Measurements from ENCODE around the gene TSHZ1.

The TSHZ1 gene

GRCh38 chr18:75276818-75277609 lies 66.4 kb downstream of the TSHZ1 start:
- DNase-seq, result no peak

- DNase-seq, result no peak
These were observed 67.0 kb downstream of the TSHZ1 start for GRCh38 chr18:75277610-75277928.

- DNase-seq, result no peak
These were observed 68.8 kb downstream of the TSHZ1 start for GRCh38 chr18:75279381-75279780.

- no peak for DNase-seq
These were observed 70.1 kb downstream of the TSHZ1 start for GRCh38 chr18:75280427-75281280.

GRCh38 chr18:75282746-75283145 lies 72.1 kb downstream of the TSHZ1 start:
- no peak for DNase-seq

GRCh38 chr18:75283731-75284130 lies 73.1 kb downstream of the TSHZ1 start:
- no peak for DNase-seq

- DNase-seq, result no peak
These were observed 74.0 kb downstream of the TSHZ1 start for GRCh38 chr18:75284566-75284965.

- DNase-seq, result no peak
These were observed 75.3 kb downstream of the TSHZ1 start for GRCh38 chr18:75285876-75286275.

GRCh38 chr18:75287006-75287405 lies 76.4 kb downstream of the TSHZ1 start:
- no peak for DNase-seq

GRCh38 chr18:75287700-75288099 lies 77.1 kb downstream of the TSHZ1 start:
- DNase-seq, result no peak

GRCh38 chr18:75289761-75290160 lies 79.2 kb downstream of the TSHZ1 start:
- DNase-seq, result no peak

GRCh38 chr18:75290737-75291358 lies 80.3 kb downstream of the TSHZ1 start:
- no peak for DNase-seq

GRCh38 chr18:75291460-75291859 lies 80.9 kb downstream of the TSHZ1 start:
- DNase-seq, result no peak

- no peak for DNase-seq
These were observed 83.0 kb downstream of the TSHZ1 start for GRCh38 chr18:75293591-75293990.

GRCh38 chr18:75297731-75298130 lies 87.1 kb downstream of the TSHZ1 start:
- DNase-seq, result no peak

GRCh38 chr18:75304678-75305557 lies 94.3 kb downstream of the TSHZ1 start:
- DNase-seq, result no peak

- DNase-seq, result no peak
These were observed 95.4 kb downstream of the TSHZ1 start for GRCh38 chr18:75305984-75306383.

GRCh38 chr18:75307530-75307929 lies 96.9 kb downstream of the TSHZ1 start:
- DNase-seq, result no peak

- DNase-seq, result no peak
These were observed 99.0 kb downstream of the TSHZ1 start for GRCh38 chr18:75309564-75309963.

- DNase-seq, result no peak
These were observed 103.5 kb downstream of the TSHZ1 start for GRCh38 chr18:75314117-75314516.

GRCh38 chr18:75314606-75315005 lies 104.0 kb downstream of the TSHZ1 start:
- DNase-seq, result no peak

- no peak for DNase-seq
These were observed 105.6 kb downstream of the TSHZ1 start for GRCh38 chr18:75316223-75316622.

- DNase-seq, result no peak
These were observed 106.2 kb downstream of the TSHZ1 start for GRCh38 chr18:75316826-75317225.

Measured in central memory CD4-positive, alpha-beta T cell (primary cell).